OCI-LY1 (cell line): ENCODE data around the gene ASCL5.

Source experiments
- H2AFZ ChIP-seq: fragments of 200-600 bp; sonication (generic), shearing (Covaris generic); 2 replicates; pipeline ENCODE4 v1.6.0; 2014; ENCODE audit warnings: antibody characterized with exemption, mild to moderate bottlenecking, low read length
- H3F3A ChIP-seq: fragments of 200-600 bp; sonication (generic), shearing (Covaris generic); 2 replicates; pipeline ENCODE4 v1.6.0; 2014; ENCODE audit warnings: mild to moderate bottlenecking, antibody characterized with exemption, low read length, moderate library complexity; ENCODE audit not compliant: insufficient read depth
- H3K27ac ChIP-seq: fragments of 200-600 bp; sonication (generic); 2 replicates; pipeline ENCODE4 v1.5.1; 2014; ENCODE audit warnings: low read length, mixed run types, mild to moderate bottlenecking, low read depth; ENCODE audit not compliant: poor library complexity, severe bottlenecking
- H3K27me3 ChIP-seq: fragments of 200-600 bp; sonication (generic); 2 replicates; pipeline ENCODE4 v1.6.0; 2014; ENCODE audit warnings: antibody characterized with exemption, mild to moderate bottlenecking, low read length, moderate library complexity; ENCODE audit not compliant: insufficient read depth
- H3K36me3 ChIP-seq: fragments of 200-600 bp; sonication (generic); 2 replicates; pipeline ENCODE4 v1.6.1; 2014; ENCODE audit warnings: mild to moderate bottlenecking, antibody characterized with exemption, low read length, moderate library complexity, mixed read lengths; ENCODE audit not compliant: insufficient read depth
- H3K4me1 ChIP-seq: fragments of 200-600 bp; sonication (generic); 2 replicates; pipeline ENCODE4 v1.5.1; 2014; ENCODE audit warnings: mild to moderate bottlenecking, low read length, moderate library complexity; ENCODE audit not compliant: insufficient read depth, severe bottlenecking
- H3K4me2 ChIP-seq: fragments of 200-600 bp; sonication (generic), shearing (Covaris generic); 2 replicates; pipeline ENCODE4 v1.6.1; 2014; ENCODE audit warnings: low read length
- H3K4me3 ChIP-seq: fragments of 200-600 bp; sonication (generic); 2 replicates; pipeline ENCODE4 v1.5.1; 2014; ENCODE audit warnings: low read length, low read depth, mild to moderate bottlenecking, mixed read lengths; ENCODE audit not compliant: poor library complexity, severe bottlenecking
- H3K79me2 ChIP-seq: fragments of 200-600 bp; shearing (Covaris generic); 2 replicates; pipeline ENCODE4 v1.6.1; 2016; ENCODE audit warnings: mixed run types, low read length, mixed read lengths; ENCODE audit not compliant: insufficient read depth
- H3K9ac ChIP-seq: fragments of 200-600 bp; sonication (generic), shearing (Covaris generic); 2 replicates; pipeline ENCODE4 v1.6.1; 2014; ENCODE audit warnings: mild to moderate bottlenecking, low read length, mixed read lengths
- H3K9me2 ChIP-seq: fragments of 200-600 bp; sonication (generic), shearing (Covaris generic); 2 replicates; pipeline ENCODE4 v1.6.1; 2014; ENCODE audit warnings: low read depth, mild to moderate bottlenecking, low read length, mixed read lengths
- H3K9me3 ChIP-seq: fragments of 200-600 bp; shearing (Covaris generic); 2 replicates; pipeline ENCODE4 v1.6.1; 2014; ENCODE audit warnings: low read length, mixed read lengths
- H4K20me1 ChIP-seq: fragments of 200-600 bp; sonication (generic), shearing (Covaris generic); 2 replicates; pipeline ENCODE4 v1.6.0; 2016; ENCODE audit warnings: mild to moderate bottlenecking, low read length; ENCODE audit not compliant: insufficient read depth
- CTCF ChIP-seq: fragments of 200-600 bp; sonication (generic), shearing (Covaris generic); IDR thresholded peaks from 2 replicates; pipeline ENCODE4 v1.5.1; 2017; ENCODE audit warnings: mild to moderate bottlenecking, antibody characterized with exemption, low read length, moderate library complexity, mixed read lengths
- EZH2 ChIP-seq: fragments of 200-600 bp; sonication (generic), shearing (Covaris generic); IDR thresholded peaks from 2 replicates; pipeline ENCODE4 v1.8.0; 2017; ENCODE audit warnings: borderline replicate concordance, mixed run types, mild to moderate bottlenecking, antibody characterized with exemption, low read length, moderate library complexity, mixed read lengths

The ASCL5 gene

GRCh38 chr1:201155354-201155753 lies 28.4 kb upstream of the ASCL5 start:
- Histone ChIP-seq H3K27me3 (no peaks in the 10 kb centered on the region; the same call in 1 of the 2 replicates), H3K9ac (no peak overlapping the region), H3K4me3 (no peak overlapping the region), H3K27ac (no peak overlapping the region), H3F3A (no peaks in the 10 kb centered on the region), H3K79me2 (no peaks in the 10 kb centered on the region), H3K9me2 (no peaks in the 10 kb centered on the region), H3K4me1 (peaks cover 18% of the 10 kb centered on the region), H2AFZ (no peak overlapping the region), H4K20me1 (no peaks in the 10 kb centered on the region), H3K9me3 (peaks cover 8% of the 10 kb centered on the region; the same call in 1 of the 2 replicates), H3K36me3 (peaks cover 15% of the 10 kb centered on the region), H3K4me2 (no peak overlapping the region)
- TF ChIP-seq CTCF (no peak), EZH2 (no peak)

GRCh38 chr1:201154389-201155165 lies 27.6 kb upstream of the ASCL5 start, which contains the start of gene TMEM9:
Gene TMEM9, minus strand, starts transcription at chr1:201154474. Its CDS starts 551 bp downstream, at chr1:201153923.
- no peaks in the 10 kb centered on the region; the same call in 1 of the 2 replicates for H3K27me3 ChIP-seq
- peak within 1 kb of the TSS; percentile 86 for H3K4me3 ChIP-seq
- H4K20me1 ChIP-seq: no peaks in the 10 kb centered on the region
- H2AFZ ChIP-seq: peak within 1 kb of the TSS; percentile 99
- no peaks in the 10 kb centered on the region for H3K9me2 ChIP-seq
- peak within 1 kb of the TSS; percentile 95 for H3K4me2 ChIP-seq
- H3K9me3 ChIP-seq: peaks cover 8% of the 10 kb centered on the region; the same call in 1 of the 2 replicates
- peaks cover 18% of the 10 kb centered on the region for H3K36me3 ChIP-seq
- H3K9ac ChIP-seq: peak within 1 kb of the TSS; percentile 80
- no peaks in the 10 kb centered on the region for H3K79me2 ChIP-seq
- TF ChIP-seq EZH2: no peak
- TF ChIP-seq CTCF: no peak
- peaks cover 18% of the 10 kb centered on the region for H3K4me1 ChIP-seq
- H3F3A ChIP-seq: no peaks in the 10 kb centered on the region
- no peak within 1 kb of the TSS for H3K27ac ChIP-seq

- no peak for TF ChIP-seq EZH2
- no peak for TF ChIP-seq CTCF
- Histone ChIP-seq H3K4me3 (peak overlapping the region; percentile 86), H3K4me1 (peaks cover 18% of the 10 kb centered on the region), H3K27me3 (no peaks in the 10 kb centered on the region; the same call in 1 of the 2 replicates), H4K20me1 (no peaks in the 10 kb centered on the region), H3K9me2 (no peaks in the 10 kb centered on the region), H3K27ac (no peak overlapping the region), H3K79me2 (no peaks in the 10 kb centered on the region), H3K9me3 (peaks cover 8% of the 10 kb centered on the region; the same call in 1 of the 2 replicates), H3K36me3 (peaks cover 18% of the 10 kb centered on the region), H3K9ac (peak overlapping the region; percentile 80), H3F3A (no peaks in the 10 kb centered on the region), H3K4me2 (peak overlapping the region; percentile 95), H2AFZ (no peak overlapping the region; the same call in 1 of the 2 replicates)
Observed at GRCh38 chr1:201153474-201154388, 26.7 kb upstream of the ASCL5 start.
